SK-N-SH (cell line): Measurements from ENCODE around the gene MANBA. TPM values are rescaled to one million over a fixed set of nuclear protein-coding genes. Genes with fewer than 3 reads are reported as not detected.

ENCODE experiments used
- CTCF ChIA-PET: fragments of 300-600, 350-600 bp; formaldehyde crosslinking; extraction: SDS; loops from one replicate; lab custom pipeline; 2021; lab: Yijun Ruan, JAX
- POLR2A ChIA-PET: fragments of 350-600 bp; sonication (Branson Sonifier 250); formaldehyde crosslinking; extraction: SDS; loops from one replicate; lab custom pipeline; 2020; ENCODE audit warnings: antibody characterized with exemption, inconsistent platforms; lab: Yijun Ruan, JAX
- DNase-seq: peaks from one replicate; pipeline ENCODE4 v3.0.0; 2012
- H2AFZ ChIP-seq: fragments of 200-600 bp; sonication (generic); 2 replicates; pipeline ENCODE4 v1.8.1; 2016; ENCODE audit warnings: antibody characterized with exemption, mild to moderate bottlenecking, low read depth
- H3F3A ChIP-seq: fragments of 200-600 bp; sonication (generic); replicated peaks from 2 replicates; pipeline ENCODE3; 2016; ENCODE audit warnings: antibody characterized with exemption, mild to moderate bottlenecking; ENCODE audit not compliant: insufficient read depth
- H3K27ac ChIP-seq, 2 experiments: fragments of 200-500 bp in 1 of 2; fragments of 200-600 bp in 1 of 2; sonication (Bioruptor generic) in 1 of 2; sonication (generic), shearing (Covaris generic) in 1 of 2; 2 replicates each; pipeline versions ENCODE4 v1.5.1 to v1.6.1; 2014 to 2016; ENCODE audit warnings: low read depth in 2 of 2, inconsistent platforms in 1 of 2, low read length in 1 of 2, mild to moderate bottlenecking in 1 of 2, mixed read lengths in 1 of 2
- H3K27me3 ChIP-seq: fragments of 200-600 bp; sonication (generic), shearing (Covaris generic); 2 replicates; pipeline ENCODE4 v1.6.1; 2016; ENCODE audit warnings: mixed run types; ENCODE audit not compliant: insufficient read depth
- H3K36me3 ChIP-seq, 2 experiments: fragments of 200-500 bp in 1 of 2; fragments of 200-600 bp in 1 of 2; sonication (Bioruptor generic) in 1 of 2; sonication (generic) in 1 of 2; replicated peaks in 1 of 2; 2 replicates each; pipeline versions ENCODE3 to v1.5.1; 2014 to 2016; ENCODE audit warnings: low read length in 1 of 2, mild to moderate bottlenecking in 1 of 2; ENCODE audit not compliant: insufficient read depth in 2 of 2, control insufficient read depth in 1 of 2
- H3K4me1 ChIP-seq, 2 experiments: fragments of 200-500 bp in 1 of 2; fragments of 200-600 bp in 1 of 2; sonication (Bioruptor generic) in 1 of 2; sonication (generic), shearing (Covaris generic) in 1 of 2; 2 replicates each; pipeline versions ENCODE4 v1.5.1 to v1.6.1; 2014 to 2016; ENCODE audit warnings: low read depth in 1 of 2, low read length in 1 of 2, mixed run types in 1 of 2; ENCODE audit not compliant: insufficient read depth in 2 of 2, control insufficient read depth in 1 of 2
- H3K4me2 ChIP-seq: fragments of 200-600 bp; sonication (generic), shearing (Covaris generic); 2 replicates; pipeline ENCODE4 v1.6.1; 2017; ENCODE audit warnings: mixed run types
- H3K4me3 ChIP-seq, 2 experiments: fragments of 200-500 bp in 1 of 2; fragments of 200-600 bp in 1 of 2; sonication (Bioruptor generic) in 1 of 2; sonication (generic), shearing (Covaris generic) in 1 of 2; 2 replicates each; pipeline versions ENCODE4 v1.5.1 to v1.8.1; 2014 to 2016; ENCODE audit warnings: low read depth in 2 of 2, inconsistent platforms in 1 of 2, low read length in 1 of 2, mild to moderate bottlenecking in 1 of 2, mixed read lengths in 1 of 2, moderate library complexity in 1 of 2
- H3K79me2 ChIP-seq: fragments of 200-600 bp; sonication (generic); 2 replicates; pipeline ENCODE4 v1.8.1; 2017; ENCODE audit warnings: mild to moderate bottlenecking; ENCODE audit not compliant: insufficient read depth
- H3K9ac ChIP-seq: fragments of 200-600 bp; sonication (generic); 2 replicates; pipeline ENCODE4 v1.6.1; 2017; ENCODE audit warnings: mixed run types
- H3K9me2 ChIP-seq: fragments of 200-600 bp; sonication (generic); 2 replicates; pipeline ENCODE4 v1.6.1; 2017; ENCODE audit warnings: mixed run types
- H3K9me3 ChIP-seq: fragments of 200-600 bp; sonication (generic); 2 replicates; pipeline ENCODE4 v1.6.1; 2017; ENCODE audit warnings: mixed run types, mild to moderate bottlenecking, moderate library complexity
- H4K20me1 ChIP-seq: fragments of 200-600 bp; sonication (generic); 2 replicates; pipeline ENCODE4 v1.6.1; 2017; ENCODE audit warnings: mild to moderate bottlenecking, mixed run types; ENCODE audit not compliant: insufficient read depth
- EZH2phosphoT487 ChIP-seq: fragments of 200-600 bp; sonication (generic); IDR thresholded peaks from 2 replicates; pipeline ENCODE4 v1.6.1; 2017; ENCODE audit warnings: low read depth, mixed run types, mild to moderate bottlenecking, antibody characterized with exemption, moderate library complexity, borderline replicate concordance
- FOXJ3 ChIP-seq: sonication (generic); formaldehyde crosslinking; IDR thresholded peaks from 2 replicates; pipeline ENCODE4 v1.5.1; 2020; ENCODE audit warnings: mild to moderate bottlenecking, missing genetic modification reagents
- MAX ChIP-seq: IDR thresholded peaks from 2 replicates; pipeline ENCODE4 v1.4.0; 2012; ENCODE audit warnings: low read depth
- NFIC ChIP-seq: IDR thresholded peaks from 2 replicates; pipeline ENCODE4 v1.4.0; 2012; ENCODE audit warnings: borderline replicate concordance
- RFX5 ChIP-seq: IDR thresholded peaks from 2 replicates; pipeline ENCODE4 v1.6.1; 2012; ENCODE audit warnings: mild to moderate bottlenecking, improper control_type of control experiment, low read length
- RXRA ChIP-seq: IDR thresholded peaks from 2 replicates; pipeline ENCODE4 v1.4.0; 2012; ENCODE audit warnings: low read depth, mild to moderate bottlenecking, borderline replicate concordance
- SIN3A ChIP-seq: IDR thresholded peaks from 2 replicates; pipeline ENCODE4 v1.6.1; 2012; ENCODE audit warnings: low read depth, mild to moderate bottlenecking, low read length, moderate library complexity, borderline replicate concordance
- WGBS: methylation state at CpG from one replicate; pipeline ENCODE4 v1.1.6; 2017; ENCODE audit warnings: low lambda C conversion rate; 5-methylcytosine and 5-hydroxymethylcytosine counted together
- polyA plus RNA-seq, 3 experiments: library from polyadenylated mRNA; depleted of rRNA; stranded (reverse); fragments of >200 nt; gene quantifications; 2 replicates each; pipeline ENCODE4 v1.2.3, GENCODE V29; 2012
- small RNA-seq, 7 experiments: library from RNA; depleted of rRNA; stranded (forward); fragments of <200 nt; gene quantifications; one replicate each; pipeline ENCODE3, GENCODE V24; 2012

Gene MANBA
- polyA plus RNA-seq, 1 of the 3 experiments (the other 2 are of a cell fraction), result 13.4 TPM

GRCh38 chr4:102585329-102585728 lies 175.4 kb downstream of the MANBA start:
- Histone ChIP-seq H2AFZ (no peak overlapping the region), H3K4me1 (no peaks in the 10 kb centered on the region), H3K4me2 (no peak overlapping the region), H3F3A (no peaks in the 10 kb centered on the region), H4K20me1 (no peaks in the 10 kb centered on the region), H3K27ac (no peak overlapping the region), H3K9me3 (no peaks in the 10 kb centered on the region), H3K79me2 (no peaks in the 10 kb centered on the region), H3K9me2 (no peaks in the 10 kb centered on the region), H3K36me3 (peaks cover 53 to 75% of the 10 kb centered on the region in 2 experiments), H3K4me3 (no peak overlapping the region), H3K9ac (no peak overlapping the region), H3K27me3 (no peaks in the 10 kb centered on the region)
- 95% methylated on average over 2 of the region's 2 CpGs for WGBS
- POLR2A ChIA-PET, result no interaction called here
- no peak for DNase-seq
- TF ChIP-seq RFX5, result no peak
- CTCF ChIA-PET, result no interaction called here

- WGBS, result 98% methylated on average over 1 of the region's 1 CpG
Observed at GRCh38 chr4:102584091-102584490, 176.7 kb downstream of the MANBA start.

More at GRCh38 chr4:102584091-102584490, 176.7 kb downstream of the MANBA start:
- no peak overlapping the region for H3K27ac ChIP-seq
- H3K9me3 ChIP-seq, result no peaks in the 10 kb centered on the region
- TF ChIP-seq EZH2phosphoT487 (no peak), MAX (no peak), SIN3A (no peak), FOXJ3 (CRISPR knock-in tag) (no peak), RXRA (no peak), NFIC (no peak)
- H3K27me3 ChIP-seq, result no peaks in the 10 kb centered on the region
- no peaks in the 10 kb centered on the region for H3K9me2 ChIP-seq
- no peaks in the 10 kb centered on the region for H4K20me1 ChIP-seq
- no peak for DNase-seq
- H2AFZ ChIP-seq, result no peak overlapping the region
- no peak overlapping the region for H3K4me3 ChIP-seq
- H3K4me2 ChIP-seq, result no peak overlapping the region
- H3F3A ChIP-seq, result no peaks in the 10 kb centered on the region
- no peaks in the 10 kb centered on the region for H3K79me2 ChIP-seq
- H3K36me3 ChIP-seq, result peaks cover 58 to 71% of the 10 kb centered on the region in 2 experiments
- no peaks in the 10 kb centered on the region for H3K4me1 ChIP-seq
- ChIA-PET CTCF (no interaction called here), POLR2A (no interaction called here)
- H3K9ac ChIP-seq, result no peak overlapping the region

Small RNA genes lying within 50 kb of the gene (small RNA-seq; reads per million reads assigned to genes)
- gene AC018797.1, result 0 reads per million in 7 experiments

Other genes with a start within 250 kb of the MANBA start
- gene UBE2D3, start 66.6 kb upstream of the MANBA start, polyA plus RNA-seq (2012; rRNA removed), result 199 and 216 TPM in 2 replicates
- gene CISD2, start 108.0 kb upstream of the MANBA start, polyA plus RNA-seq (2012; rRNA removed), result 21.4 and 23.1 TPM in 2 replicates